ENCODE results near the gene SURF1.

DNA sequence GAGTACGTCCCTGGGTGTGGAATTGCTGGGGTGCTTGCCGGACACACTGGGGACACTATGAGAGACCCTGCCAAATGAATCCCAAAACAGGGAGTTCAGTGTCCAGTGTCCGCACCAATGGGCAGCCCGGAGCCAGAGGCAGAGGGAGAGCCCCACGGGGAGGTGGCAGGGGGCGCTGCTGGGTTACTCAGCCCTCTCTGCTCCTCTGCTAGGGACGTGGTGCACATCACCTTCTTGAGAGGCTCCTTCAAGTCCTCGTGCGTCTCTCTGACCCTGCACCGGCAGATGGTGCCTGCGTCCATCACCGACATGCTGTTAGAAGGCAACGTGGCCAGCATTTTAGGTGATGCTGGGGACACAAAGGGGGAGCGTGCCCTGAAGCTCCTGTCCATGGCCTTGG, 40.7 kb upstream of the SURF1 start:
- TF ChIP-seq POLR2A (IDR thresholded peaks at IDR 0.05) (no peak), POLR2AphosphoS5 (IDR thresholded peaks at IDR 0.05) (no peak)
- TF ChIP-seq, protein P1, sequence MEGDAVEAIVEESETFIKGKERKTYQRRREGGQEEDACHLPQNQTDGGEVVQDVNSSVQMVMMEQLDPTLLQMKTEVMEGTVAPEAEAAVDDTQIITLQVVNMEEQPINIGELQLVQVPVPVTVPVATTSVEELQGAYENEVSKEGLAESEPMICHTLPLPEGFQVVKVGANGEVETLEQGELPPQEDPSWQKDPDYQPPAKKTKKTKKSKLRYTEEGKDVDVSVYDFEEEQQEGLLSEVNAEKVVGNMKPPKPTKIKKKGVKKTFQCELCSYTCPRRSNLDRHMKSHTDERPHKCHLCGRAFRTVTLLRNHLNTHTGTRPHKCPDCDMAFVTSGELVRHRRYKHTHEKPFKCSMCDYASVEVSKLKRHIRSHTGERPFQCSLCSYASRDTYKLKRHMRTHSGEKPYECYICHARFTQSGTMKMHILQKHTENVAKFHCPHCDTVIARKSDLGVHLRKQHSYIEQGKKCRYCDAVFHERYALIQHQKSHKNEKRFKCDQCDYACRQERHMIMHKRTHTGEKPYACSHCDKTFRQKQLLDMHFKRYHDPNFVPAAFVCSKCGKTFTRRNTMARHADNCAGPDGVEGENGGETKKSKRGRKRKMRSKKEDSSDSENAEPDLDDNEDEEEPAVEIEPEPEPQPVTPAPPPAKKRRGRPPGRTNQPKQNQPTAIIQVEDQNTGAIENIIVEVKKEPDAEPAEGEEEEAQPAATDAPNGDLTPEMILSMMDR (IDR thresholded peaks at IDR 0.05), result no peak
